LHCN-M2 (cell line): ENCODE data around the gene RUVBL1. TPM values are rescaled to one million over a fixed set of nuclear protein-coding genes. Genes with fewer than 3 reads are reported as not detected.

ENCODE experiments used
- DNase-seq: peaks from one replicate; pipeline ENCODE4 v3.0.0-alpha.2; 2012; ENCODE audit warnings: low read depth
- total RNA-seq: library from RNA; depleted of rRNA; stranded (reverse); fragments of >200 nt; gene quantifications from 2 replicates; pipeline ENCODE4 v1.2.3, GENCODE V29; 2014

RUVBL1 gene
- total RNA-seq, 1 experiment from 2014 or later, result 96.4 TPM

DNA sequence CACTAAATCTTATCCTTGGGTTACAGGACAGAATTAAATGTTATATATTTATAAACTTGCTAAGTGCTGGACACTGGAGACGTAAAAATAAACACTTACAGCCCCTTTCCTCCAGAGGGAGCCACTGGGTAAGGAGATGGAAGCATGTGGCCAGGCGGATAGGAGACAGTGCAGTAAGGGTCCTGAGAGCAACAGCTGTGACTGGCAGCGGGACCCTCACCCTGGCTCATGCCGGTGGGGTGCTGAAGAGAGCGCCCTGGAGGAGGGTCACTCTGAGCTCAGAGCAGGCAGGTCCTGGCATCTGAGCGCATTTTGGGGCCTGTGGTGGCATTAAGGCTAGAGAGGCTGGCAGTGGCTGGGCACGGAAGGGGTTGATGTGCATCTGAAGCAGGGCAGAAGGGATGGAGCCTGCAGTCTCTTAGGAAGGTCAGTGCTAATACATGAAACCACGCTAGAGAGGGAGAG, 55.4 kb downstream of the RUVBL1 start:
- peak; percentile 35 for DNase-seq

DNA sequence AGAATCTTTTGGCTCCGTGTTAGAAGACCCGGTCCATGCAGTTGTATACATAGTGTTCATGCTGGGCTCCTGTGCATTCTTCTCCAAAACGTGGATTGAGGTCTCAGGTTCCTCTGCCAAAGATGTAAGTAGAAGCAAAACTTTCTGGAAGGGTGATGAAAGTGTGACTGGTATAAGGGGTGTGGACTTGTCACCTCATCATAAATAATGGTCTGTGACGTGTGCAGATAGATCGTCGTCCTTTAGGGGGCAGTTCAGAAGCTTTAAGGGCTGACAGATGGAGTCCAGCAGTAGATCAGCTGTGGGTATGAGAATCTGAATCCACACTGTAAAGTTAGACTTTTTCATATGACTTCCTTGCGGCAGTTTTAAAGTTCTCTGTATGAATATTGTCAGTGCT, 56.1 kb downstream of the RUVBL1 start:
- DNase-seq, result peak; percentile 20

DNA sequence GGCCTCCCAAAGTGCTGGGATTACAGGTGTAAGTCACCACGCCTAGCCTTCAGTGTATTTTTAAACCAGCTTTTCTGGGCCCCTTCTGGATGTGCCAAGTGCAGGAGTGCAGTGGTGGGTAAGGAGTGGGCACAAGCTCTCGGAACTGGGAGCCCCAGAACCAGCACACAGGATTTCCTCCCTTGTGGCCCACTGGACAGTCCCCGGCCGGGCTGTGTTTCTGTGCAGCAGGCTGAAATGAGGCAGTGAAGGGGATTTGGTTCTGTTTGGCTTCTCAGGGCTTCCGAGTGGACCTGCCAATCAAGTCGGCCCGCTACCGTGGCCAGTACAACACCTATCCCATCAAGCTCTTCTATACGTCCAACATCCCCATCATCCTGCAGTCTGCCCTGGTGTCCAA, 56.9 kb downstream of the RUVBL1 start:
- DNase-seq, result no peak

DNA sequence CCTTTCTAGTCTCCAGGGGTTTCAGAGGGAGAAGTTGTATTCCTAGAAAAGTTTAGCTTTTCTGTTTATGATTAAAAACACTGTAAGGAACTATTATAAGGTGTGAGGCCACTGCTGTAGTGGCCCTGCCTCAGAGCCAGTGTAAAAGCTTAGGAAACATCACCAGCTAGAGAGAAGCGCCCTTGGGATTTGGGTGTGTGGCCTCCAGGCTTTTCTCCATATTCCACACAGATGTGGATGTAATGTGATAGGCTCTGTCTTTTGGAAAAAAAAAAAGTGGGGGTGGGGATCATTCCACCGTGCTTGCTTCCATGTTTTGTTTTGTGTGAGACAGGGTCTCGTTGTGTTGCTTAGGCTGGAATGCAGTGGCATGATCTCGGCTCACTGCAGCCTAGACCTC, 57.5 kb downstream of the RUVBL1 start:
- DNase-seq, result no peak

DNA sequence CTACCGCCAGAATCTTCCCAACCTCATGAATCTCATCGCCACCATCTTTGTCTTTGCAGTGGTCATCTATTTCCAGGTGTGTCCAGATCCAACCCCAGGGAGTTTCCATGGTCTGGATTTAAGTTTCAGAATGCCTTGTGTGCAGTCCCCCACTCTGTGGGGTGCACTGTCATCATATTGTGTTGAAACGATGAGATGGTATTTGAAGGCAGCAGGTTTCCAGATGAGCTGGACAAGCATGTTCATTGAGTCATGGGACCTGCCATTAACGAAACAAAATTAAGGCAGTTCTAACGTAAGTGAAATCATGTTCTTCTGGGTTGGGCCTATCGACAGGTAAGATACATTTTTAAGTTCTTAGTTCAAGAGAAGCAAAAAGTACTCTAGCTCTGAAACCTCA, 58.6 kb downstream of the RUVBL1 start:
- DNase-seq, result no peak

DNA sequence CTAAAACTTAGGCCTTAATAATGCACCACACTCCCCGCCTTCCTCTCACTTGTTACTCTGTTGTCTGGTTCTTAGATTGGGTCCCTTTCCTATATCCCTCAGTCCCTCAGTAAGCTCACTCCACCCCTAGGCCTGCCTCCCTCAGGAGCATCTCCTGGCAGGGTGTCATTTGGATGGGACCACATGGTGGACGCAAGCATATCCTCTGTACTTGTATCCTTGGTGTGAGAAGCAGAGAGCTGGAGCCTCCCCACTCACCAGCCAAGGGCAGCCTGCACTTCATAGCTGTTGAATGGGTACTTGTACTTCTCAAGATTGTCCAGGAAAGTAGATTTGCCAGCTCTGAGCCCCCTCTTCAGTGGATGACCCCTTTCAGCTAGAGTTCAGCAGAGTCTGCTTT, 59.7 kb downstream of the RUVBL1 start:
- DNase-seq, result no peak

DNA sequence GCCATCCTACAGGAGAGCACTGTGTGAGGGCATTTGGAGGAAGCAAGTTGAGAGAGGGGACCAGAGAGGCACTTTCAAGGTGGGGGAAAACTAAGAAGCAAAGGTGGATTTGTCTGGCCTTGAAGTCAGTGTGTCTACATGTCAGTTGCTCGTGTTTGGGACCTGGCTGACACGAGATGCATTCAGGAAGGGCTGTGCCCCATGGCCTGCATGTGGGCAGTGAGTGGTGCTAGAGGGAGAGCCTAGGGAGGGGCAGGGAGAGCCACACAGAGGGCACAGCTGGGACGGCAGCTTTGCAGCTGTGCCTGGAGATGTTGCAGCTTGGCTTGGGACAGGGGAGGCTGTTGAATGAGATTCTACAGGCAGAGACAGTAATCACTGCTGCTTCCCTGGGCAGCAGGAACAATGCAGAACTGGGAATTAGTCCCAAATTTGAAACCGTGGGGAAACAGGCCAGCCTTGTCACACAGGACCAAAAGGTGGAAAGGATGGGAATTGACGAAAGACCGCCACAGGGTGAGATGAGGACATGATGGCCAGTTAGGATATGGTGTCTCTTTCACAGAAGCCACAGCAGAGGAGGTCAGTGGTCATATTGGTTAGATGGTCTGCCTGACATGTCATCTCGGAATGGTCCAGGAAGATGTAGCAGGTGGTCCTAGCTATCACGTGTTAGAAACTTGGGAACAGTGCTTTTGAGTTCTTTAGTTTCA, 61.4 kb downstream of the RUVBL1 start:
- peak; percentile 53 for DNase-seq

DNA sequence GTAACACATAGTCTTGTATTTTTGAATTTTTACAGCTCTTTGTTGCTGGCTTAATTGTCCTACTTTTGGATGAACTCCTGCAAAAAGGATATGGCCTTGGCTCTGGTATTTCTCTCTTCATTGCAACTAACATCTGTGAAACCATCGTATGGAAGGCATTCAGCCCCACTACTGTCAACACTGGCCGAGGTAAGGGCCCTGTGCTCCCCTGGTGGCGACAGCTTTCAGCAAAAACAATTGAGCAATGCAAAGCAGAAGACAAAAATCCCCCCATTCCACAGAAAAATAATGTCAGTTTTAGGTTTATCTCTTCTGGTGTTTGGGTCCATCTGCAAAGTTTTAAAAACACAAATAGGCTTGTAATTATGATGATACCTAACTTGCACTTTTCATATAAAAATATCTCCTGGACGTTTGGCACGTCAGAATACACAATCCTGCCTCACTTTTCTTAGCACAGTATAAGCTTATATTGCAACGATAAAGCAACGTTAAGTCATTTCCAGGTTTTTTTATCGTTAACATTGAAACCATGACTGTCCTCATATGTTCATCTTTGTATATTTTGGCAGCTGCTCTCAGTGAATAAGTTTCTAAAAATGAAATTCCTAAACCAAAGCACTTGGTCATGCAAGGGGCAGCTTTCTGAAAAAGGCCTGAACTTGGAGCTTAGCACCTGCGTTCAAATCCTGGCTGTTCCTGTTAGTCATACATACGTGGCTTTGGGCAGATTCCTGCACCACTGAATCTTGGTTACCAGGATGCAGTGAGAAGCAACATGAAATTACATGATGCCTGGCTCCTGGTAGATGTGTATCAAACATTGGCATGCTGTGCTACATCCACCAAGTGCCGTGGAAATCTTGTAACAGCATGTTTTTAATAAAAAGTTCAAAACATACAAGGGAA, 62.9 kb downstream of the RUVBL1 start:
- DNase-seq, result peak; percentile 99

DNA sequence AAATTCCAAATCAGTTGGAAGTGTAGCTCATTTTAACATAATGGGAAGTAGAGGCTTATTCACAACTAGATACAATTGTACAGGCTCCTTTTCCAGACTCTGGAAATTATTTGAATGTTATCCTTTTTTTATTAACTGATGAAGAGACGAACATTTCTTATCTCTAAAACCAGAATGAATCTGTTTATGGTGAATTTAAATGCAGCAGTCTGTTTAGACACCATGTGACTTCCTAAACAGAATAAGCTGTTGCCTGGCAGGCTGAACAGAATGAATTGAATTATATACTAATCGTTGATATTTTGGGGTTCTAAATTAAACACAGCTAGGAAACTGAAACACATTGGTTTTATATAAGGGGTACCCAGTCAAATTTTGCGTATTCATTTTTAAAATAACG, 67.4 kb downstream of the RUVBL1 start:
- no peak for DNase-seq

DNA sequence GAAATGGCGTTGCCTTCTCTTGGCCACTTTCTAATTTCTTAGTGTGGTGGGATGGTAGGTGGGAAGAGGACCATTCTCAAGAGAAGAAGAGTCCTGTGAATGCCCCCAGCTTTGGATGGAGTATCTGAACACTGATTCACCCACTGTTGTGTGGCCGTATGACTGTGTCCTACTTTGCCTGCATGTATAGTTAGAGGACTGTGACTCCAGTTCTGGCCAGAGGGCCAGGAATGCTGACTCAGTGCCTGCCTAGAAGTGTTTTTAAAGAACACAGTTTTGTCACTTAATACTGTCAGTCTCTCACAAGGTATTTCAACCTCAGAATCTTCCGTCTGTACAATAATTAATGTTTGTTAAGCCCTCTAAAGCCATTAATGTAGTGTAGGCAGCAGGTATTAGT, 69.2 kb downstream of the RUVBL1 start:
- peak; percentile 67 for DNase-seq

DNA sequence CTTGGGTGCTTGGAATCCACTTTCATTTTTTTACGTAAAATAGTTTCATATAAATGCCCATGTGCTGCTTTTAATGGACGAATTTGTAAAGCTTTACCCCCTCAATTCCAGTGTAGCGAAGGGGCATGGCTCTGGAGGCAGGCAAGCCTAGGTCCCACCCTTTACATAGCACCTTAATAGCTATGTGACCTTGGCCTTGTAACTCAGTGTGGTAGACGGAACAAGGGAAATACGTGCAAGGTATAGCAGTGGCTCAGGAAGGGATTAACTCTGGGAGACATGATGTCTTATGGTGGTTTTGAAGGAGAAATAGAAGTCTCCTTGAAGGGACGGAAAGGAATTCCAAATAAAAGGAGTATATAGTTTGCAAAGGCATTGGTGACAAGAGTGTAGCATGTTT, 70.0 kb downstream of the RUVBL1 start:
- DNase-seq, result no peak

DNA sequence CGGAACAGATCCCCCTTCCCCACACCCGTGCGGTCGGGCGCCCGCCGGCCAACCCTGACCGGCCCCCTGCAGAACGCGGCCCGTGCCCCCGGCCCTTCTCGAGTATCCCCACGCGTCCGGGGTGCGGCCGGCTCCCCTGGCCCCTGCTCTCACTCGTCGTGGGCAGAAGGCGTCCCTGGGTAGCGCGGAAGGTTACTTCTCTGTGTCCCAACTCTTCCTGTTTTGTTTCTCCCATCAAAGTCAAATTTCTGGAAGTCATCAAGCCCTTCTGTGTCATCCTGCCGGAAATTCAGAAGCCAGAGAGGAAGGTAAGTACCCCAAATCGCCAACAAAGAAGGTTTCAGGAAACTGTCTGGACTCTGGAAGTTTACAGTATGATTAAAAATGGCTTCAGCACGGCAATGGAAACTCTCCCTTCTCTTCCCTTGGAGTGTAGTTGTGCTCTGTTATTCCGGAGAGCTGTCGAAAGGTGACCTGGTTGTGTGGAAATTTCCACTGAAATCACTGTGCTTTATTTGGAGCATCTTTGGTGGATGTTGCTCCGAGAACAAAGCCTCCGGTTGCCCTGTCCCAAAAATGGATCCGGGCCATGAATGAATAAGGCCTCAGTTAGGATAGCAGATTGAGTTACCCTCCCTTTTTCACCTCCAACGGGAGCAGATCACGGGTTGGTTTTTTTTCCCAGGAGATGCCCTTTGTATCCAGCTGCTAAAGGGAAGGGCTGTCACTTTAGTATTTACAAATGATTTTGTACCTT, 70.8 kb downstream of the RUVBL1 start:
- peak; percentile 42 for DNase-seq

DNA sequence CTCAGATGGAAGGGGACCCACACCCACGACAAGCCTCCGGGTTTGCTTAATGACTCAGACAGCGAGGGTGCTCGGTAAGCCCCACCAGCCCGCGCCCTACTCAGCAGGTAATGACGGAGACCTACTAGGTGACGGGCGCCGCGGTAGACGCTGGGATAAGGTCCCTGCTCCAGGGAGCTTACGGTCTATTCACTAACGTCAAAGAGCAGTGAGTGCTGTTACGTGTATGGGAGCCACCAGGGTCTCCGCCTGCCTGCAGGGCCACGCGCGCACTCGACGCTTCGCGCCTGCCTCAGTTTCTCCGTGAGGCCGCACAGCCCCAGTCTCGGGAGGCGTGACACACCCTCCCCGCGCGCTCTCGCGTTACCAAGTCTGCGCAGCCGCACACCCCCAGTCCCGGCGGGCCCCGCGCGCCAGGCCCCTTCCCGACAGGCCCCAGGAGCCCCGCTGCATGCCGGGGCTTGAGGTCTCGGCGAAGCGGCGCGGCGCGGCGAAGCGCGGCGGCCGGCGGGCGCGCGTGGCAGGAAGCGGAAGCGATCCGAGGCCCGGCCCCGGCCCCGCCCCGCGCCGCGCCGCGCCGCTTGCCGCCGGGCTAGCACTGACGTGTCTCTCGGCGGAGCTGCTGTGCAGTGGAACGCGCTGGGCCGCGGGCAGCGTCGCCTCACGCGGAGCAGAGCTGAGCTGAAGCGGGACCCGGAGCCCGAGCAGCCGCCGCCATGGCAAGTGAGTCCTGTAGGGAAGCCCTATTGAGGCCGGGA, 71.6 kb downstream of the RUVBL1 start, which contains the start of gene SEC61A1:
SEC61A1 (plus strand) TSS at position 601 of the 758 bp plus-strand sequence; CDS start at position 717, 116 bp downstream.
- DNase-seq, result peak; percentile 92

DNA sequence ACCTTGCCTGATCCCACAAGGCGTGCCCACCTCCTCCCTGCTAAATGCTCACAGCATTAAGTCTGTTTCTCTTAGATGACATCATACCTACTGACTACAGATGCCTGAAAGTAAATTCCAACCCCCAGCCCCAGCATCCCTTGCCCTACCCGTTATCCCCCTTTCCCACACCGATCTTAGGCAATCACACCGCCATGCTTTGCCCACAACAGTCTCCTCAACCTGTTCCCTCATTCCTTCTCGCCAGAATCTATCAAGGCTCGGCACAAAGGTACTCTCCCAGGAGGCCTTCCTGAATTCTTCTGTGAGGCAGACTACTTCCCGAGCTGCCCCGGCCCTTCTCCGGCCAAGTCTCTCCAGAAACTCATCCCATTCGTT, 72.2 kb downstream of the RUVBL1 start:
- DNase-seq, result no peak

DNA sequence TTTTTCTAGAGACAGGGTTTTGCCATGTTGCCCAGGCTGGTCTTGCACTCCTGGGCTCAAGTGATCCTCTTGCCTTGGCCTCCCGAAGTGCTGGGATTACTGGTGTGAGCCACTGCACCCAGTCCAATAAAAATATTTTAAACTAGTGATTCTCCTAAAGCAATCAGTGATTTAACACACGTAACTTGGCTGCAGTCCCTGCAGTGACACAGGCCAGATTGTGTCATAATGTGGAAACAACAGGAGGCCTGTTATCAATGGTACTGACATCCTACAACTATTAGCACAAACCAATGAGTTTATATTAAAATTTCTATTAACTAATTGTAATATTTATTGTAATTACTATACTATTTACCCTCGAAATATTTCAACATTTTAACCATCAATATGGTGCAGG, 73.0 kb downstream of the RUVBL1 start:
- no peak for DNase-seq

DNA sequence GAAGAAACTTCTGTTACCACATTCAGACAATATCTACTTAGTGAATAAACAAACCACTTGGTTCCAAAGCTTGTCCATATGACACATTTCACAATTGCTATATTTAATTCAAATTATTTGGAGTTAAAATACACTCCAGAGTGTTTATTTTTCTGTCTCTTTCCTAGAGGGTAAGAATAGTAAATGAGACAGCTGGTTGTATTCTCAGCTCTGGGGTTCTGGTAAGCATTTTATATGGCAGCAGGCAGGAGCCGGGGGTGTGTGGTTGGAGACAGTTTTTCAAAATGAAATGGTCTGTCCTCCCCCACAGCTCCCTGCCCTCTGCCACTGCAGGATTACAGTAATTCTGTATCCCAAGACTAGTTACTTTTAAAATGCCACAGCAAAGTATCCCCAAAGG, 82.3 kb downstream of the RUVBL1 start:
- no peak for DNase-seq

DNA sequence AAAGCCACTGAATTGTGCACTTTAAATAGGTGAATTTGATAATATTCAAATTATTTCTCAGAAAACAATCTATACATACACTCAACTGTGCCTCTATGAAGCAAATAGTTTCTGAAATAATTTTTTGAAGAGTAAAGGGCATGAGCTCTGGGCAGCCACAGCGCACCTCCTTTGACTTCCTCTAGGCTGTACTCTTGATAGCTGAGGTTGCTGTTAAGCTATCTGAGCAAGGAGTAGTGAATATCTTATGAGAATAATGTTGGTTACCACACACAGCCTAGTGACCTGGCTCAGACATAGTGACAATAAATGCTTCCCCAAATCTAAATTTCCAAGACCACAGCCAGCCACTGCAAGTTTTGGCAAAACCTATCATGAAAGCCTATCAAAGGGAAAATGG, 83.0 kb downstream of the RUVBL1 start:
- no peak for DNase-seq

DNA sequence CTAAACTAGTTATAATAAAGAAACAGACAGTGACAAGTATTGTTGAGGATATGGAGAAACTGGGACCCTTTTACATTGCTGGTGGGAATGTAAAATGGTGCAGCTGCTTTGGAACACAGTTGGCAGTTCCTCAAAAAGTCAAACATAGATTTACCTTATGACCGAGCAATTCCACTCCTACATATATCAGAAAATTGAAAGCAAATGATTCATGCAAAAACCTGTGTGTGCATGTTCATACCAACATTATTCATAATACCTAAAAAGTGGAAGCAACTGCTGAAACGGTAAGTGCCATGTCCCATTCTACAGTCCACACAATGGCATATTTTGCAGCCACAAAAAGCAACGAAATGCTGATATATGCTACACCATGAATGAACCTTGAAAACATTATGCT, 83.6 kb downstream of the RUVBL1 start:
- DNase-seq, result no peak

DNA sequence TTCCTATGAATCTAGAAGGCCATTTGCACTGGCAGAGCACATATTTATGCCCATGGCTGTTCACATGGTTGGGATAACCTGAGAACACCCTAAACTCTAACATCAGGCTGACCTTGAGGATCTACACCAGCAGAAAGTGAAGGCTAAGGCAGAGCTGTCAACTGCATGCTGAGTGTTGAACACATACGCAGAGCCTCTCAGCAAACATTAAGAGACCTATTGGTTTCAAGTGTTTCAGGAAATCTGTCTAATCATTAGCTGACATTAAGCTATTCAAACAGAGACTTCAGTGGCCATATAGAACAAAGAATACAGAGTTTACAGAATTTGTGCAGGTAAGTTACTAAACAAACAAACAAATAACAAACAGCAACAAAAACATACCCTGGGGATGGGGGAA, 87.5 kb downstream of the RUVBL1 start:
- DNase-seq, result no peak

DNA sequence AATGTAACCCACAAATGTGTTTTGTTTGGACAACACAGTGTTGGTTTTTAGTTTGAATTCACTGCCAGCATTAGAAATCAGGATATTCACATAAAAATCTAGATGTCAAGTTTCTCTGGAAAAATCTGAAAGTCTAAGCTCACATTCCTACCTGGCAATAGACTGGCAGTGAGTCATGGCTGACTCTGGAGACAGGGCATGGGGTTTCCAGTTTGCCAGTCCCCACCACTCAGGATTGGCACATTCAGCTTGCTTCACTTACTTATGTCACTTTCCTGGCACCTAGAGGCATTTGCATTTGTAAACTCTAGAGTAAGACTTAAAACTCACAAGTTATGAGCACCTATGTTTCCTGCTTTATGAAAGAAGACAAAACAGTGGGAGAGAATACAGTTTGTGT, 90.5 kb downstream of the RUVBL1 start:
- no peak for DNase-seq
